GM19372 (cell line): Measurements from ENCODE around the gene MYO1C.
"Not testable (repeated sequence)": the region's sequence is repeated elsewhere in the genome, so short reads cannot be mapped to it uniquely, and the experiment has no call there.

Experiments used
- ATAC-seq: cut with Tn5 transposase; IDR thresholded peaks from one replicate; pipeline ENCODE4 v1.9.1; 2021; ENCODE audit warnings: mild to moderate bottlenecking, low read depth, moderate library complexity; ENCODE audit not compliant: unreplicated experiment

The MYO1C gene, protein sequence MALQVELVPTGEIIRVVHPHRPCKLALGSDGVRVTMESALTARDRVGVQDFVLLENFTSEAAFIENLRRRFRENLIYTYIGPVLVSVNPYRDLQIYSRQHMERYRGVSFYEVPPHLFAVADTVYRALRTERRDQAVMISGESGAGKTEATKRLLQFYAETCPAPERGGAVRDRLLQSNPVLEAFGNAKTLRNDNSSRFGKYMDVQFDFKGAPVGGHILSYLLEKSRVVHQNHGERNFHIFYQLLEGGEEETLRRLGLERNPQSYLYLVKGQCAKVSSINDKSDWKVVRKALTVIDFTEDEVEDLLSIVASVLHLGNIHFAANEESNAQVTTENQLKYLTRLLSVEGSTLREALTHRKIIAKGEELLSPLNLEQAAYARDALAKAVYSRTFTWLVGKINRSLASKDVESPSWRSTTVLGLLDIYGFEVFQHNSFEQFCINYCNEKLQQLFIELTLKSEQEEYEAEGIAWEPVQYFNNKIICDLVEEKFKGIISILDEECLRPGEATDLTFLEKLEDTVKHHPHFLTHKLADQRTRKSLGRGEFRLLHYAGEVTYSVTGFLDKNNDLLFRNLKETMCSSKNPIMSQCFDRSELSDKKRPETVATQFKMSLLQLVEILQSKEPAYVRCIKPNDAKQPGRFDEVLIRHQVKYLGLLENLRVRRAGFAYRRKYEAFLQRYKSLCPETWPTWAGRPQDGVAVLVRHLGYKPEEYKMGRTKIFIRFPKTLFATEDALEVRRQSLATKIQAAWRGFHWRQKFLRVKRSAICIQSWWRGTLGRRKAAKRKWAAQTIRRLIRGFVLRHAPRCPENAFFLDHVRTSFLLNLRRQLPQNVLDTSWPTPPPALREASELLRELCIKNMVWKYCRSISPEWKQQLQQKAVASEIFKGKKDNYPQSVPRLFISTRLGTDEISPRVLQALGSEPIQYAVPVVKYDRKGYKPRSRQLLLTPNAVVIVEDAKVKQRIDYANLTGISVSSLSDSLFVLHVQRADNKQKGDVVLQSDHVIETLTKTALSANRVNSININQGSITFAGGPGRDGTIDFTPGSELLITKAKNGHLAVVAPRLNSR

GRCh38 chr17:1492249-1493206 is at the start of gene MYO1C:
Gene MYO1C, minus strand, starts transcription at chr17:1492686. Its CDS starts 199 bp downstream, at chr17:1492487.
- no peak for ATAC-seq

- ATAC-seq: no peak
These were observed 49.0 kb upstream of the MYO1C start for GRCh38 chr17:1541367-1541904.

- no peak for ATAC-seq
These were observed 47.3 kb upstream of the MYO1C start for GRCh38 chr17:1539811-1540210.

DNA sequence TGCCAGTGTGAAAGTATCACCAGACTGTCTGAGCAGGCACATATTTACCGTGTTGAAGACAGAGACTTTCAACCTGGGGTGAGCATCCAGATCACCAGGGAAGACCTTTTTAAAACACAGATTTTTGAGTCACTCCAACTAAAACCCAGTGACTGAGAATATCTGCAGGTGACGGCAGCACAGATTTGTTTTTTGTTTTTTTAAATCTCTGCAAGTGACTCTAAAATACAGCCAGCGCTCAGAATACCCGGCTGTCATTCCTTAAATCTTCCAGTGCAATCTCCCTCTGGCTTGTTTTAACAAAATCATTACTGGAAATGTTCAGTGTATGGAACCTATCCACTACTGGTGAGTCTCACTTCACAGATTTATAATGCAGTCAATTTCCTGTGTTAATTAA is 43.3 kb upstream of the MYO1C start:
- no peak for ATAC-seq

- ATAC-seq: no peak
These were observed 41.3 kb upstream of the MYO1C start for GRCh38 chr17:1533661-1534325.

DNA sequence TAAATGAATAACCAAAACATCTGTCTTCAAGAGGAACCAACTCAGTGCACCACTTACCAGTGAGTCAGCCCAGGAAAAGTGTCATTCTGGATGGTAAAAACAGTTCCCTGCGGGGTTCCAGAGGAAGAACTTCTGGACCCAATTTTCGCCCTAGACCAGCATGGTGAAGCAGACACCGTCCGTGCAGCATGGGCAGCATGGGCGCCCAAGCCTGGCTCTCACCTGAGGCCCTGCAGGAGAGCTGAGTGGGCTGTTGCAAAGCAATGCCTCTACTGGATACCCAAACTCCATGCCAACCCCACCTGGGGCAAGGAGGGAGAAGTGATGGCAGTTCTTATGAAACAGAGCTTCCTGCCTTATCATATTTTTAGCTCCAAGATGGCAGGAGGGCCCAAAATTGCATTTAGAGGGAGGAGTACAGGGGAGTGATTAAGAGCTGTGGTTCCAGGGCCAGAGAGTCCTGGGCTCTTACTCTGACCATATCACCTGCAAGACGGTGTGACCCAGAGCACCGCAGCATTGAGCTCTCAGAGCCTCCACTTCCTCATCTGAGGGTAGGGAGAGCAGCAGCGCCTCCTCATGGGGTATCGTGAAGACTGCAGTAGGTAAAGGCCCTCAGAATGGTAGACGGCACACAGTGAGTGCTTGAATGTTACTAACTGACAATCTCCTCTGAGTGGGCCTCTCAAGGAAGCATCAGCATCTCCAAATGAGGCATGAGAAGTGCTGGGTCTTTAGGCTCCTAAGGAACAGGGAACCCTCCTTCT is 40.5 kb upstream of the MYO1C start:
- no peak for ATAC-seq

DNA sequence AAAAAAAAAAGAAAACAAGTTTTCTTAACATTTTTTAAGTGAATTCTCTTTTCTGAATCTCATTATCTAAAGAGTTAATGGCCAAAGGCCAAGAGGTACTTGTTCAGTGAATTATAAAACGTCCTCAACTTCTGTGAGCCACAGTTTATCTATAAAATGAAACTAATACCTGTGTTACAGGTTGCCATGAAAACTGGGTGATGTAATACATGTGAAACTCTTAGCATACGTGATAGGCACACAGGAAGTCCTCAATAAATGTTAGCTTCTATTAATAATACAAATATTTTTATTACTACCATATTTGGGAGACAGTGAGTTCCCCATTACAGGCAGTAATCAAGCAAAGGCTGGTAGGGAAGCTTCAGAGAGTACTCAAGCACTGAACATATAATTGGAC is 37.4 kb upstream of the MYO1C start:
- ATAC-seq: no peak

GRCh38 chr17:1526876-1527275 is 34.4 kb upstream of the MYO1C start:
- not testable (repeated sequence) for ATAC-seq

GRCh38 chr17:1522626-1523025 is 30.1 kb upstream of the MYO1C start:
- ATAC-seq: no peak

- ATAC-seq: no peak
These were observed 28.7 kb upstream of the MYO1C start for GRCh38 chr17:1521086-1521640.

GRCh38 chr17:1519678-1520077 is 27.2 kb upstream of the MYO1C start:
- ATAC-seq: no peak

GRCh38 chr17:1518410-1518809 is 25.9 kb upstream of the MYO1C start:
- ATAC-seq: no peak

- ATAC-seq: peak; percentile 95
These were observed 24.1 kb upstream of the MYO1C start, which contains the start of gene INPP5K for GRCh38 chr17:1516388-1517161. Gene INPP5K, minus strand, starts transcription at chr17:1516612. Its CDS starts 113 bp downstream, at chr17:1516499.

GRCh38 chr17:1515640-1516387 is 23.3 kb upstream of the MYO1C start:
- no peak for ATAC-seq

DNA sequence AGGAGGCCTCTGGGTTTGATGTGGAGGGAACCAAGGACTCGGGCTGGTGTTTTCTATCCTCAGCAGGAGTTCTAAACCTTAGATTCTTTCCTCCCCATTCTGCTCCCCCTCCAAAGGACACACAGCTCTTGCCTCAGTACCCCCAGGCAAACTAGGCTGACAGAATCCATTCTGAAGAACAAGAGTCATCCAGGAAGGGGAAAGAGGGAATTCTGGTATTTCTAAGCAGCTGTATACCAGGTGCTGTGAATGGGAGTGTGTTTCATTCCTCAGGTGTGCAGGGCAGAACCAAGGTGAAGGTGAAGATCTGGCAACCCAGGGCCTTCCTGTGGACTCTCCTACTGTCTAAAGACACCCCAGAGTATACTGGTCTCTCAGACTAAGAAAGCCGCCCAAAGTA is 19.9 kb upstream of the MYO1C start:
- no peak for ATAC-seq

GRCh38 chr17:1511756-1512321 is 19.4 kb upstream of the MYO1C start:
- ATAC-seq: no peak
